A549 (cell line): Measurements from ENCODE around the gene PLEKHO1.

Source experiments
- CEBPB ChIP-seq, 2 experiments: fragments of >200 bp in 1 of 2; sonication (Bioruptor Twin) in 1 of 2; formaldehyde crosslinking in 1 of 2; IDR thresholded peaks; 2 replicates each; pipeline ENCODE4 v1.6.1; 2012 to 2016
- HOXA7 ChIP-seq: fragments of 250-450 bp; sonication (Bioruptor Pico); IDR thresholded peaks from 2 replicates; pipeline ENCODE4 v1.5.0; 2020; ENCODE audit warnings: mild to moderate bottlenecking, moderate library complexity
- POLR2A ChIP-seq: IDR thresholded peaks from 2 replicates; pipeline ENCODE4 v1.6.1; 2012; ENCODE audit warnings: mild to moderate bottlenecking, low read length

- no peak for TF ChIP-seq HOXA7 (CRISPR knock-in tag)
- no peak for TF ChIP-seq POLR2A
- no peak for TF ChIP-seq CEBPB (IDR thresholded peaks at IDR 0.05)
Observed at GRCh38 chr1:150183061-150183460, 33.3 kb downstream of the PLEKHO1 start.
